ENCODE data around the gene SLC5A11. TPM values are rescaled to one million over a fixed set of nuclear protein-coding genes. Genes with fewer than 3 reads are reported as not detected.

SLC5A11 gene
- total and polyA plus RNA-seq, 12 donors: 0.06 to 0.12 TPM; not detected in 10

DNA sequence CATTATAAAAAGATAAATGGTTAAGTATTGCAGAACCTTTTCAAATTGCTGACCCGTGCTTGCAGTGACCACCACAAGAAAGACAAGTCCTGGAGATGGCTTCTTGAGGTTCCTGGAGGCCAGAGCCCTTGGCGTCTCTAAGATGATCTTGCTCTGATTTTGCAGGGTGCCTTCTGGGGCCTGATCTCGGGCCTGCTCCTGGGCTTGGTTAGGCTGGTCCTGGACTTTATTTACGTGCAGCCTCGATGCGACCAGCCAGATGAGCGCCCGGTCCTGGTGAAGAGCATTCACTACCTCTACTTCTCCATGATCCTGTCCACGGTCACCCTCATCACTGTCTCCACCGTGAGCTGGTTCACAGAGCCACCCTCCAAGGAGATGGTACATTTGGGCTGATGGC, 63.0 kb downstream of the SLC5A11 start:
- TF ChIP-seq, protein P1, sequence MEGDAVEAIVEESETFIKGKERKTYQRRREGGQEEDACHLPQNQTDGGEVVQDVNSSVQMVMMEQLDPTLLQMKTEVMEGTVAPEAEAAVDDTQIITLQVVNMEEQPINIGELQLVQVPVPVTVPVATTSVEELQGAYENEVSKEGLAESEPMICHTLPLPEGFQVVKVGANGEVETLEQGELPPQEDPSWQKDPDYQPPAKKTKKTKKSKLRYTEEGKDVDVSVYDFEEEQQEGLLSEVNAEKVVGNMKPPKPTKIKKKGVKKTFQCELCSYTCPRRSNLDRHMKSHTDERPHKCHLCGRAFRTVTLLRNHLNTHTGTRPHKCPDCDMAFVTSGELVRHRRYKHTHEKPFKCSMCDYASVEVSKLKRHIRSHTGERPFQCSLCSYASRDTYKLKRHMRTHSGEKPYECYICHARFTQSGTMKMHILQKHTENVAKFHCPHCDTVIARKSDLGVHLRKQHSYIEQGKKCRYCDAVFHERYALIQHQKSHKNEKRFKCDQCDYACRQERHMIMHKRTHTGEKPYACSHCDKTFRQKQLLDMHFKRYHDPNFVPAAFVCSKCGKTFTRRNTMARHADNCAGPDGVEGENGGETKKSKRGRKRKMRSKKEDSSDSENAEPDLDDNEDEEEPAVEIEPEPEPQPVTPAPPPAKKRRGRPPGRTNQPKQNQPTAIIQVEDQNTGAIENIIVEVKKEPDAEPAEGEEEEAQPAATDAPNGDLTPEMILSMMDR (IDR thresholded peaks at IDR 0.05): no peak
- DNase-seq (no peak), ATAC-seq (no peak)
- no peaks in the 10 kb centered on the region for H3K36me3 ChIP-seq
- no peak overlapping the region for H3K4me3 ChIP-seq
- H3K27me3 ChIP-seq: no peaks in the 10 kb centered on the region
- WGBS, 2 donors: 94% methylated on average over 10 of the region's 10 CpGs
- H3K27ac ChIP-seq: no peak overlapping the region
- H3K9me3 ChIP-seq: no peaks in the 10 kb centered on the region
- peaks cover 0 to 6% (median 0%) of the 10 kb centered on the region in 9 donors for H3K4me1 ChIP-seq
- intact Hi-C loops (cut with DNase I): no loop called here

DNA sequence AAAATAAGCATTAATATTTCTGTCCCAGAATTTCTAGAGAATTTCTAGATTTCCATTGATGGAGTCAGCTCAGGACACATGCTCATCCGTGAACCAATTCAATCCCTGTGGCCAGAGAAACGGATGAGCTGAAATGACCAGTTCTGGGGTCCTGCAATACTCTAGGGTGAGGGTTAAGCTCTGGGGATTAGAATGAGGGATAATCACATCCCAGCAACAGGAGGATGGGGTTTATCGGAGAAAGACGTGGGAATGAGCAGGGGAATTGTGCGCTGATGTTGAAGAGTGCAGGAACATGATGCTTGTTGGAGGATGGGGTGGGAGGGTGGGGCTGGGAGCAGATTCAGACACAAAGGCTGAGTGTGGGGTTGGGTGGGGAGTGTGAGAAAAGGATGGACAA, 64.1 kb downstream of the SLC5A11 start:
- no peak for DNase-seq
- H3K27me3 ChIP-seq: no peaks in the 10 kb centered on the region
- H3K36me3 ChIP-seq: no peaks in the 10 kb centered on the region
- no peak overlapping the region for H3K27ac ChIP-seq
- no peaks in the 10 kb centered on the region for H3K9me3 ChIP-seq
- intact Hi-C loops (cut with DNase I): no loop called here
- ATAC-seq: no peak
- H3K4me1 ChIP-seq: peaks cover 0 to 6% (median 0%) of the 10 kb centered on the region in 9 donors
- H3K4me3 ChIP-seq: no peak overlapping the region
- TF ChIP-seq, protein P1 (IDR thresholded peaks at IDR 0.05): no peak
- WGBS, 2 donors: 71 to 73% methylated on average over 5 of the region's 5 CpGs

DNA sequence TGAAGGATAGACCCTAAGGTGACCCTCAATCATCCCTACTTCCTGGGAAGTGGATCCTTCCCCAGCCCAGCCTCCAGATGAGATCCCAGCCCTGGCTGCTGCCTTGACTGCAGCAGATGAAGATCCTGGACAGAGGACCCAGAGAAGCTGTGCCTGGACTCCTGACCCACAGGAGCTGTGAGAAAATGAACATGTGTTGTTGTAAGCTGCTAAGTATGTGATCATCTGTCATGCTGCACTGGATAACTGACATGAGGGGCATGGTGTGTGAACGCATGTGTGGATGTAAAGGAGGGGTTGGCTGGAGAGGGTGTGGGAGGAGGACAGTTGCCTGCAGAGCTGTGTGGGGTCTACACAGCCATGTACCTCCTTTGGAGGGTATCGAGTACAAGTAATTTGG, 69.3 kb downstream of the SLC5A11 start:
- ATAC-seq (no peak), DNase-seq (no peak)
- Histone ChIP-seq H3K27me3 (no peaks in the 10 kb centered on the region), H3K4me3 (no peak overlapping the region), H3K9me3 (no peaks in the 10 kb centered on the region), H3K27ac (no peak overlapping the region), H3K4me1 (no peaks in the 10 kb centered on the region), H3K36me3 (peaks cover 0 to 33% (median 23%) of the 10 kb centered on the region in 9 donors)
- intact Hi-C loops (cut with DNase I): no loop called here
- TF ChIP-seq, protein P1 (IDR thresholded peaks at IDR 0.05): no peak
- 73 to 81% methylated on average over 2 of the region's 2 CpGs for WGBS, 2 donors

DNA sequence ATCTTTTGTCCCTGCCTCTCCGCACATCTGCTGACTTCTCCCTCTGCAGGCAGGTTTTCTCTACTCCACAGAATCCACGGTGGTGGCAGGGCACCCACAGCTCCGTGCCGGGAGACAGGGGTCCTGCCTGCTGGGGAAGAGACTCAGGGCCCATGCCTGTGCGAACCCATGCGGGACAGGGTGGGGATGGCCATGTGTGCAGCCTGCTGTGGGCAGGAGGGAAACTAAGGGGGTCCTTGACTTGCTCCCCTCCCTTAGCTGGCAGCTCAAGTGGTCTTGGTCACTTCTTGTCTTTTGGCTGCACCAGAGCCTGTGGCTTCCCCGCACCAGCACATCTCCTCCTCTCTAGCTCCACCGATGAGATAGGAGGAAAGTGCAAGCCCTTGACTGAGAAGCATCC, 69.8 kb downstream of the SLC5A11 start:
- 64 to 81% methylated on average over 8 of the region's 8 CpGs for WGBS, 2 donors
- Histone ChIP-seq H3K36me3 (peaks cover 0 to 39% (median 28%) of the 10 kb centered on the region in 9 donors), H3K4me3 (no peak overlapping the region), H3K27ac (no peak overlapping the region), H3K4me1 (no peaks in the 10 kb centered on the region), H3K27me3 (no peaks in the 10 kb centered on the region), H3K9me3 (no peaks in the 10 kb centered on the region)
- peak in 1 of 8 donors; percentile 33 for ATAC-seq
- intact Hi-C loops (cut with DNase I): no loop called here
- TF ChIP-seq, protein P1 (IDR thresholded peaks at IDR 0.05): no peak
- no peak for DNase-seq

All from heart right ventricle (tissue), 16 donors.